PFSK-1 (cell line): ENCODE results near the gene SHC4.

ENCODE experiments used
- FOXP2 ChIP-seq: optimal IDR thresholded peaks from 2 replicates; pipeline ENCODE3; 2011; ENCODE audit warnings: borderline replicate concordance, control low read depth, inconsistent platforms; ENCODE audit not compliant: insufficient read depth; ENCODE audit errors: extremely low read length, extremely low read depth
- POLR2AphosphoS5 ChIP-seq: IDR thresholded peaks from 2 replicates; pipeline ENCODE4 v1.6.1; 2012; ENCODE audit warnings: low read depth, mild to moderate bottlenecking, control low read depth, low read length, moderate library complexity
- REST ChIP-seq, 2 experiments: IDR thresholded peaks; 2 replicates each; pipeline versions ENCODE4 v1.6.1 to v1.8.0; 2011 to 2012; ENCODE audit warnings: low read depth in 2 of 2, low read length in 2 of 2, control low read depth in 1 of 2, inconsistent platforms in 1 of 2, mild to moderate bottlenecking in 1 of 2, moderate library complexity in 1 of 2; ENCODE audit not compliant: insufficient read depth in 1 of 2
- SIN3A ChIP-seq: IDR thresholded peaks from 2 replicates; pipeline ENCODE4 v1.6.1; 2012; ENCODE audit warnings: mild to moderate bottlenecking, low read length, moderate library complexity, borderline replicate concordance; ENCODE audit not compliant: insufficient read depth
- TAF1 ChIP-seq: IDR thresholded peaks from 2 replicates; pipeline ENCODE4 v1.6.1; 2012; ENCODE audit warnings: low read length, control low read depth, borderline replicate concordance; ENCODE audit not compliant: insufficient read depth

The SHC4 gene

GRCh38 chr15:48967336-48967735, 3.6 kb upstream of the SHC4 start:
- TF ChIP-seq REST (IDR thresholded peaks at IDR 0.05; ENCODE audit: insufficient read depth in 1 of 2, low read depth in 2 of 2, low read length in 2 of 2) (no peak), POLR2AphosphoS5 (no peak)

DNA sequence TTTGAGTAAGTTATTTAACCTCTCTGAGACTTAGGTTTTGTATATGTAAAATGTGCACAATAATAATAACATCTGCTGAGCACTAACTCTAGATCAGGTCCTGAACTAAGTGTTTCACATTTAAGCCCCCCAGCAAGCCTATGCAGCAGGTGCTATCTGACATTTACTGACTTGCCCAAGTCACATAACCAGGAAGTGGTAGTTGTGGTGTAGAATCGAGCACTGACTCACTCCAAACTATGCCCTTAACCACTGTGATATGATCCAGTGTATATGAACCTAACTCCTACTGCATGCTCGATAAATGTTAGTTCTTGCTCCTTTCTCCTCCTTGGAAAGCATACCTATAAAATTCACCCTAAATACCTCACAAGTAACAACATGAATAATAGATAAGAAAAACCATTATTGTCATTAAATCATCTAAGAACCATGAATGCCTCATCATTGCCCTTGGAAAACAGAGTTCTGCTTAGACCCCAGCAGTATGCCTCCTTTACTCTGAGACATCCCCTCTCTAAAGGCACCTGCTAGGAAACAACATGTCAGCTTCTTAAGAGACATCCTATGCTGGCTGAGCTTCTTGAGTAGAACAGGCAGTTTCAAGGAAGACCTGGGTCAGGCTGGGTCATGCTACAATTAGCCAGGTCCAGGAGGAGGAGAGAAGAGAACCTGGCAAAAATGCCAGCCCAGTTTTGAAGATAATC, 3.0 kb upstream of the SHC4 start:
- no peak for TF ChIP-seq REST (IDR thresholded peaks at IDR 0.05; ENCODE audit: insufficient read depth in 1 of 2, low read depth in 2 of 2, low read length in 2 of 2)
- TF ChIP-seq SIN3A: no peak
- TF ChIP-seq FOXP2: no peak
- TF ChIP-seq POLR2AphosphoS5: no peak
- TF ChIP-seq TAF1: no peak

DNA sequence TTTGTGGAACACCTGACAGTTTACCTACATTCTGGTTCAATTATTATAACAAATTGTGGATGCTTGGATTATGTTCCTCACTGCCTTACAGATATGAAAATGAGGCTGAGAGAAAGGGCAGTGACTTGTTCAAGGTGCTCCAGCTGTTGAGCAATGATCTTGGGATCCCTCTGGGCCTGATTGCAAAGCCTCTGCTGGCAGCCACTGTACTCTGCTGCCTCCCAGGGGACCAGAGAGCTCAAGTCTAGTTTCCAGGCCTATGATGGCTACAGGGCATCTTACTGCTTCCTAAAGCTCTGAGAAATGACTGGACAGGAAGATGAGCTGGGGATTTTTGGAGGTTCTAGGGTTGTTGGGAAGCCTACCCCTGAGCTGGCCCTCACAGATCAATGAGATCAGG, 2.3 kb upstream of the SHC4 start:
- TF ChIP-seq REST (IDR thresholded peaks at IDR 0.05; ENCODE audit: insufficient read depth in 1 of 2, low read depth in 2 of 2, low read length in 2 of 2) (no peak), POLR2AphosphoS5 (no peak), SIN3A (no peak), TAF1 (no peak), FOXP2 (no peak)

DNA sequence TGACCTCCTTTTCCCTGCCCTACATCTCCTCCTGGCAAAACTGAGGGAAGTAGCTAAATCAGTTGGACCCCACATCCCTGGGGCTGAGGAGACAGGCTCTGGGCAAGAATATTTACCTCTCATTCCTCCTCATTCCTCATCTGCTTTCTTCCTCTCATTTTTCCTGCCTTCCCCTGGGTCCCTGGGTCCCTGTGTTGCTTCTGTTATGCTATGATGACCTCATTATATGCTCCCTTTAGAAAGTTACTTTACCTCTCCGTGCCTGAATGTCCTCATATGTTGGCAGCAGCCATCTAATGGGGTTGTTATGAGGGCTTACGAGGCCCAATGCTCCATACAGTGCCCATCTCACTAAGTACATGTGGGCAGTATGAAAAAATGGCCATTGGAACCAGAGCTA, 1.2 kb upstream of the SHC4 start:
- TF ChIP-seq TAF1 (no peak), SIN3A (no peak), POLR2AphosphoS5 (no peak), REST (IDR thresholded peaks at IDR 0.05; ENCODE audit: insufficient read depth in 1 of 2, low read depth in 2 of 2, low read length in 2 of 2) (no peak), FOXP2 (no peak)
